ENCODE measurements around the gene MAP3K5.

The MAP3K5 gene

DNA sequence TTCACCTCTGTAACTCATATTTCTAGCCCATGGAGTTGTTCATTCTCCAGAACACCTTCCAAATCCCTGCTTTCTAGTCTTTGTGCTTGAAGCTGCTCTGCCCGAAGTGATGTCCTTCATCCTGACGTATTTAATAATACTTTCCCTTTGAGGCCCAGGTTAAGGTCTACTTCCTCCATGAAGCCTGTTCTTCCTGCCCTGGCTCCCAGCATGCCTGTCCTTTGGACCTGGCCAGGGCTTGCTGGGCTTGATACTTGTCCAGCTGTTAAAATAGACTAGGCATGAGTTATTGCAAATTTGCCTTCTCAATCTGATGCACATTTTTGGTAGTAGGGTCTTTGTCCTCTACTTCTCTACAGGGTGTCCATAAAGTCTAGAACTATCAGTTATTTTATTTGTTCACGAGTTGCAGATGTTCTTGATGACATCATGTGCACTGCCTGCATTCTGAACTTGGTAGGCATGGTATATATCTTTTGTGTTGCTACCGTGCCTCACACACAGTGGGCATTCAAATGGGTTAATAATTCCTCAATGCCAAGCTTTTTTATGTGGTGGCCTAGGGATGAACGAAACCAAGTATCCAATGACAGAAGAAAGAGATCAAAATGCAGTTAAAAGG, 239.0 kb downstream of the MAP3K5 start:
- DNase-seq: no peak

- no peak for DNase-seq
Measured at GRCh38 chr6:136552054-136552453, 240.2 kb downstream of the MAP3K5 start.

GRCh38 chr6:136551103-136551502, 241.2 kb downstream of the MAP3K5 start:
- no peak for DNase-seq

GRCh38 chr6:136550330-136551071, 241.8 kb downstream of the MAP3K5 start, which contains the start of gene MAP7:
MAP7 (minus strand) TSS chr6:136550422; CDS start chr6:136550408, 14 bp downstream.
- no peak for DNase-seq

DNA sequence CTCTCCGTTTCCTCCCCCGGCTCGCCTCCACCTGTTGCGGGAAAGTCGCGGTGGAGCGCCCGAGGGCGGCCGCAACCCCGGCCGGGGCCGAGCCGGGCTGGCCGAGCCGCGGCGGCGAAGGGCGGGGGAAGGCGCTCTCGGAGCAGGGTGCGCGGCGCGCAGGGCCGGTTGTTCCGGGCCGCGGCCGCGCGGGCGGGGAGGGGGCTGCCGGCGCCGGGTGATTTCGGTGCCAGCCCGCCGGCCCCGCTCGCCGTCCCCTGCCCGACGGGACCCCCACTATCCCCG, 242.3 kb downstream of the MAP3K5 start:
- DNase-seq: no peak

DNA sequence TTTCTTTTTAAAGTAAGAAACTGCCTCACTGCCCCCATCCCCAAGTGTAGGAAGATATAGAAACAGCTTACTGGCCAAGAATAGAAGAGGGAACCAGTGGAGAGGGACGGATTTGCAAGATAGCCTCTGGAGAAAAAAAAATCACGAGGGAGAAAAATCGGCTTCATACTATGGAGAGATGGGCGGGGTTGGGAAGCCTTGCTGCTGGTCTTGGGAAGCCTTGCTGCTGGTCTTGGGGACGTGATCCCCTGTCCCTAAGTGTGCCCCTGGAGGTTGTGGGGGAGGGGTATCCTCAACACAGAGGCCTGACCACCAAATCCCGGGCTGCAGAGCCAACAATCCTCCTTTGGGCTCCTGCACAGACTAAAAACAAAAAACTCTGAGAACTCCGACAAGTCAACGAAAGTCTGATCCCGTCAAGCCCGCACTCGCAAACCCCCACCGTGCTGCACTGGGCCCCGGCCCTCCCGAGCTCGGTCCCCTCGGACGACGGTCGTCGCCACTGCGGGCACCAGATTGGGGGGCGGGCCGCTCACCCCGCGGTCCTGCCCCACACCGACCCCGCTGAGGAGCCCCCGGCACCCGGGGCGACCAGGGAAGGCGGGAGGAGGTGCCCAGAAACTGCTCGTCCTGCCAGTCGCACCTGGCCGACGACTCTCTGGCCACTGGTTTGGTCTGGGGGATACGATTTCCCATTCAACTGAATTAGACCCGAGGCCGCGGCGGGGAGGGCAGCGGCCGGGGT, 242.8 kb downstream of the MAP3K5 start:
- no peak for DNase-seq

DNA sequence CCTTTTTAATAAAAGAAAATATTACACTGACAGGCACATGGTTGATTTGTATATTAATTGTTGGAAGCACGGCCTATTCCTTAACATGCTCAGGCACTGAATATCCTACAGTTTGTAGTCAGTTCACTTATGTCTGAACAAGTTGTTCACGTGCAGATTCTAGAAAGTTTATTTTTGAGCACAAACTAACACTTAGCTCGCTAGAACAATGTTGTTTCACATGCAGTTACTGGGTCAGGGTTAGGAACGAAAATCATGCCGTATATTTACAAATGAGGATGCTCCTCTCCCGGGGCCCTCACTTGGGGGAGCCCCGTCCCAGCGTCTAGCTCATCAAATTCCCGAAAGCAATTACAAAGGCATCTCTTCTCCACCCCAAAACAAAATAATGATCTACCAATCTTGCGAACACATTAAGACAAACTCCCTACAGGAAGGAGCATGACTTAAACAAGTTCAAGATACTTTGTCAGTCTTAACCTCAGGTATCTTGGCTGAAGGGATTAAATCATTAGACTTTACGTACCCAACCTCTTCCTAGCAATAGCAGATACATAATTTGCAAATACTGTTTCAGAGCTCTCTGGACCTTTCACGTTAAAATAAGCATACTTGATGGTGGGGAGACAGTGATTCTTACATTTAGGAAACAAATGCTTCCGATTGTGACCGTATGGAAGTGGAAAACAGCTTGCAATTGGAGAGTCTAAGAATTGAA, 243.5 kb downstream of the MAP3K5 start:
- no peak for DNase-seq

- no peak for DNase-seq
Measured at GRCh38 chr6:136547871-136548270, 244.4 kb downstream of the MAP3K5 start.

DNA sequence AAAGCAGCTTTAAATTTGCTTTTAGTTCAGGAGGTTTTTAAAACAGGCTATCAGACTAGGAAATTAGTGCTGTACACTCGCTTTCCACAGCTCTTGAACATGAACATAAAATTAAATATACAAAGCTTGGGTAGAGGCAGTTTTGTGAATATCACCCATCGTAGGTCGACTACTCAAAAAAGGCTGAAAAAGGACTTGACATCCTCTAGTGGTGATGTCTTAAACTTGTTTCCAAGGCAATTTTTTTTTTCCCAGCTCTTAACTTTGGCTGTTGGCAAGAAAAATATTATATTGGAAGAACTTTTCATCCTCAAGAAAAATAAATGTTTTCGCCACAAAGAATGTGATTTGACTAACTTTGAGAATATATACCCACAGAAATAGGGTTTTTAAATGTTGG, 244.9 kb downstream of the MAP3K5 start:
- peak; percentile 21 to 40 for DNase-seq

- DNase-seq: no peak
Measured at GRCh38 chr6:136546331-136546730, 245.9 kb downstream of the MAP3K5 start.

DNA sequence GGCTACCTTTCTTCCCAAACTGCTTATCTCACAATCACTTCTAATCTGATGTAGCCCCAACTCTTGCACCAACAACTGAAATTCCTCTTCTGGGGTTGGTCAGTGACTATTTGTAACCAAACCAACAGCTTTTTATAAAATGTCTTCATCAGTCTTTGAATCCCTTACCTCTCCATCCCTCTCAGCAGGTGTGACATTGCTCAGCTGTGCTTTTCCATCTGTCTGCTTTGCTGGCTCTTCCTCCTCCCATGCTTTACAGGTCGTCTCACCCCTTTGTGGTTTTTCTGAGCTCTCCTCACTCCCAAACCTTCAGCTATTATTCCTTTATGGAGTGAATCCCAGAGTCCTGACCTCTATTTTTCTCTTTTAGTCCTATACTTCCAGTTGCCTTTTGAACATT, 248.0 kb downstream of the MAP3K5 start:
- no peak for DNase-seq

- no peak for DNase-seq
Measured at GRCh38 chr6:136541395-136541794, 250.9 kb downstream of the MAP3K5 start.

DNA sequence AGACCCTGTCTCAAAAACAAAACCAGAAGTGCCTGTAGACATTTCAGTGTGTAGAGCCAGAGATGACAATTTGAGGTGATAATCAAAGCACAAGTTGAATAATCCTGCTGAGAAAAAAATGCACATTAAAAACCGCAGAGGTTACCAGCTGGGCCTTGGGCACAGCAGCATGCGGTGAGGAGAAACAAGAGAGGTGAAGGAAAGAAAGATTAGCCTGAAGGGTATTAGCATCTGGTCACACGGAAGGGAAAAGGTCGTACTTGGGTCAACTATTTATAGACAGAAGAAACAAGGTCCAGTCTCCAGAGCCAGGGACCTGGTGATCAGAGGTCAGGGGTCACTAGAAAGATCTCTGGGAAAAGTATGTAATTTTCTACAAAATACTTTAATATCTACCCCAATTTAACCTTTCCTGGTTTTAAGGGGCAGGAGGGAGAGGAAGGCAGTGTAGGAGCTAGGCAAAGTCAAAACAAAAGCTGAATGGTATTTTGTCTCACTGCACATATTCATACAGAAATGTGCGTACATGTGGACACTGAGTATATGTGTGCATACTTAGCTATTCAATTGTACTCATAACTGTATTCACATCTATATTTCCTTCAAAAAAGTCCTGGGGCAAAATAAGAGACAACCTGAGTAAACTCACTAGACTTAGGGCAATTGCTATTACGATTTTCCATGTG, 252.2 kb downstream of the MAP3K5 start:
- DNase-seq: no peak

DNA sequence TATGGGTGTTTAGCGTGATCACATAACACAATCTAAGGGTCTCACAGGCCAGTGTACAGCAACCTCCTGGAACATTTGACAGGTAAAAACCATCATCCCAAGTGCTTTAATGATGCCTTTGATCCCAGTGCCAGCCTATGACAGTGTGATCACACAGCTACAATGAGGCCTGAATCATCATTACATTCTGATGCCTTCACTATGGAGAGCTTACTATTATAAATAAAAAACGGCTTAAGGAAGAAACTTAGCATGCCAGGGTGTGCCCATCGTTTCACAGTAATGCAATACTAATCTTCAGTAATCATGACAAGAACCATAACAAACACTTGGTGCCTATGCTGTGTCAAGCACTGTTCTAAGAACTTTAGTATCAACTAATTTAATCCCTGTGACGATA, 253.4 kb downstream of the MAP3K5 start:
- DNase-seq: no peak

- no peak for DNase-seq
Measured at GRCh38 chr6:136535880-136536650, 256.2 kb downstream of the MAP3K5 start.

DNA sequence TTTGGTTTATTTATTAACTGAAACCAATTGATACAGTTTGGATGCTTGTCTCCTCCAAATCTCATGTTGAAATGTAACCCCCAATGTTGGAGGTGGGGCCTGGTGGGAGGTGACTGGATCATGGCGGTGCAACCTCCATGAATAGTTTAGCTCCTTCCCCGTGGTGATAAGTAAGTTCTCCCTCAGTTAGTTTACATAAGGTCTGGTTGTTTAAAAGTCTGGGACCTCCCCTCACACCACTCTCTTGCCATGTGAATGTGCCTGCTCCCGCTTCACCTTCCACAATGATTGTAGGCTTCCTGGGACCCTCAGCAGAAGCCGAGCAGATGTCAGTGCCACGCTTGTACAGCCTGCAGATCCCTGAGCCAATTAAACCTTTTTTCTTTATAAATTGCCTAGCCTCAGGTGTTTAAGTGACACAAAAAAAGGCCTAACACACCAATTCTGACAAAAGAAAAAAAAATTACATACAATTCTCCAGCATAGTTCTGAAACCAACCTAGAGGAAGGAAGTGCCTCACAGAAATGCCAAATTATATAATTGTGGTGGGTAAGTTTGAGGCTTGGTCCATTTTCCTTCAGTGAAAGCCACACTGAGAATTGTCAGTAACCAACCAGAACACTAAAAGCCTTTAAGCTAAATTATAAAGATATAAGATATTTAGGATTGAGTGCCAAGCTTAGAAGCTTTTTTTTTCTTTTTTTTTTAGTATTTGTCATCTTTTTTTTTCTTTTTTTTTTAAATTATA, 257.1 kb downstream of the MAP3K5 start:
- DNase-seq: no peak

GRCh38 chr6:136534268-136534667, 258.0 kb downstream of the MAP3K5 start:
- no peak for DNase-seq

- DNase-seq: no peak
Measured at GRCh38 chr6:136533487-136533886, 258.8 kb downstream of the MAP3K5 start.

DNA sequence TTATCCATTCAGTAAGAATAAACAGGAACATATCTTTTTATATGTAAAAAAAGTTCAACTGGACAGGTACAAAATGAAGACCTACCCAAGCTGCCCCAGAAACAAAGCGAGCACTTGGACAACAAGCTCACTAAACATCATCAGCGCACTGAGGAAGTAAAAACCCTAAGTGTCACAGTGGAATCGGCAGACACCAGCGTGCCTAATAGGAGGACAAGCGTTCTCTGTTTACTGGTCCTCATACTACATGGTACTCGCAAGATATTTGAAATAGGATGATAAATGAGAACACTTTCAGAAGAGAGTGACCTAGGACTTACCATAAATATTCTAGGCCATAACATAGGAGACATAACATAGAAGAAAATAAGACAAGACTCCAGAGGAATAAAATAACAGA, 260.2 kb downstream of the MAP3K5 start:
- DNase-seq: no peak

DNA sequence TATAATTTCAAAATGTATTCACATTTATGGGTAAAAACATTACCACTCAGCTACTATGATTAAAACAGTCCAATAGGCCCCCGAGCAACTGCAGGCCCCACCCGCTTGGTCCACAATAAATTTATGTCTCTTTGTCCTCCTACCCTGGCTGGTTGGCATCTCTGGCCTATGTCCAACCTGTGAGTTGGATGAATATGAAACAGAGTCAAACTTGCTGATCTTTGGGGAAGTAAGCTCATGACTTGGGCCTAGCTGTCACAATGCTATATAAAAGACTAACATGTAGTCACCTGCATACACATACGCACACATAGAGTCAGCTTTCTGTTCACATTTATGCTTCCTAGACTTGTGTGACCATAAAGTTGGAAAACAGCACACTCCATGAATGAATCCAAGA, 262.6 kb downstream of the MAP3K5 start:
- no peak for DNase-seq

GRCh38 chr6:136528477-136528876, 263.8 kb downstream of the MAP3K5 start:
- no peak for DNase-seq
